Right lobe of liver (tissue), 6 donors: ENCODE data around the gene RNF152. TPM values are rescaled to one million over a fixed set of nuclear protein-coding genes. Genes with fewer than 3 reads are reported as not detected.

ENCODE experiments used
- ATAC-seq, 4 donors: fragments of 200-7000 bp; cut with Tn5 transposase; one replicate each; pipeline ENCODE4 v1.9.1; 2020; ENCODE audit warnings: mild to moderate bottlenecking in 4 of 4, moderate library complexity in 4 of 4
- DNase-seq, 3 donors: peaks; one replicate each; pipeline ENCODE4 v3.0.0-alpha.2; 2020
- H3K27ac ChIP-seq, 3 donors: fragments of 200-600 bp; one replicate each; pipeline ENCODE4 v1.8.0; 2022
- H3K27me3 ChIP-seq, 2 donors: fragments of 200-600 bp; one replicate each; pipeline ENCODE4 v1.8.0; 2022
- H3K36me3 ChIP-seq, 4 donors: fragments of 200-600 bp; sonication (generic) in 1 of 4; one replicate each; pipeline versions ENCODE4 v1.5.1 to v1.8.0; 2017 to 2022; ENCODE audit warnings: control low read depth in 1 of 4
- H3K4me1 ChIP-seq, 4 donors: fragments of 200-600 bp; sonication (generic) in 1 of 4; one replicate each; pipeline versions ENCODE4 v1.5.1 to v1.8.0; 2017 to 2022; ENCODE audit warnings: control low read depth in 1 of 4
- H3K4me3 ChIP-seq, 3 donors: fragments of 200-600 bp; one replicate each; pipeline ENCODE4 v1.8.0; 2022
- H3K9me3 ChIP-seq, 4 donors: fragments of 200-600 bp; sonication (generic) in 1 of 4; one replicate each; pipeline versions ENCODE4 v1.5.1 to v1.8.0; 2017 to 2022; ENCODE audit warnings: control low read depth in 1 of 4
- POLR2A ChIP-seq: fragments of 450-650 bp; IDR thresholded peaks from one replicate; pipeline ENCODE4 v1.6.1; 2017; ENCODE audit warnings: antibody characterized with exemption, mild to moderate bottlenecking
- WGBS: methylation state at CpG from one replicate; pipeline ENCODE4 v1.1.6; 2018; ENCODE audit warnings: low coverage, low lambda C conversion rate; ENCODE audit not compliant: insufficient coverage; ENCODE audit errors: missing lambda C conversion rate; 5-methylcytosine and 5-hydroxymethylcytosine counted together
- intact Hi-C, 2 donors: fragments of 100-400 bp; cut with DNase I; formaldehyde crosslinking; loops; one replicate each; pipeline versions ENCODE4 v1.11.2 to v1.14.1; 2022
- total RNA-seq, 6 experiments: library from RNA; depleted of rRNA in 2 of 6; stranded (reverse); fragments of >200 nt in 2 of 6; fragmentation: NEBNext Ultra II Directional in 3 of 6; extraction: Animal tissue kit (Norgen Biotek cat#: 25700) in 3 of 6; gene quantifications; one replicate each; pipeline versions ENCODE4 v1.1.0 to v1.2.4, GENCODE V29; 2016 to 2023
- TF ChIP-seq, protein P1 (sequence below), 4 donors: fragments of 200-600 bp in 3 of 4; fragments of 450-650 bp in 1 of 4; IDR thresholded peaks; one replicate each; pipeline versions ENCODE4 v1.5.1 to v1.8.0; 2016 to 2022; ENCODE audit warnings: antibody characterized with exemption in 4 of 4, mild to moderate bottlenecking in 2 of 4
- donor health status: DM: no; HTN: yes; CAD: no.
- donor health status: DM: no; HTN: no; CAD: no.
- donor health status: DM: no; HTN: no; CAD: no.
- donor health status: DM: no; HTN: yes; CAD: no.
- donor health status: DM: no; HTN: yes; CAD: no.

Gene RNF152
- total RNA-seq, 6 experiments from 2014 or later = 19.5 to 101 (median 54.1) TPM

GRCh38 chr18:61817086-61817485 is 75.7 kb downstream of the RNF152 start:
- H3K9me3 ChIP-seq = no peaks in the 10 kb centered on the region
- H3K36me3 ChIP-seq = peaks cover 0 to 25% (median 3%) of the 10 kb centered on the region in 4 donors
- ATAC-seq (no peak), DNase-seq (no peak)
- intact Hi-C loops = no loop called here
- TF ChIP-seq, protein P1, sequence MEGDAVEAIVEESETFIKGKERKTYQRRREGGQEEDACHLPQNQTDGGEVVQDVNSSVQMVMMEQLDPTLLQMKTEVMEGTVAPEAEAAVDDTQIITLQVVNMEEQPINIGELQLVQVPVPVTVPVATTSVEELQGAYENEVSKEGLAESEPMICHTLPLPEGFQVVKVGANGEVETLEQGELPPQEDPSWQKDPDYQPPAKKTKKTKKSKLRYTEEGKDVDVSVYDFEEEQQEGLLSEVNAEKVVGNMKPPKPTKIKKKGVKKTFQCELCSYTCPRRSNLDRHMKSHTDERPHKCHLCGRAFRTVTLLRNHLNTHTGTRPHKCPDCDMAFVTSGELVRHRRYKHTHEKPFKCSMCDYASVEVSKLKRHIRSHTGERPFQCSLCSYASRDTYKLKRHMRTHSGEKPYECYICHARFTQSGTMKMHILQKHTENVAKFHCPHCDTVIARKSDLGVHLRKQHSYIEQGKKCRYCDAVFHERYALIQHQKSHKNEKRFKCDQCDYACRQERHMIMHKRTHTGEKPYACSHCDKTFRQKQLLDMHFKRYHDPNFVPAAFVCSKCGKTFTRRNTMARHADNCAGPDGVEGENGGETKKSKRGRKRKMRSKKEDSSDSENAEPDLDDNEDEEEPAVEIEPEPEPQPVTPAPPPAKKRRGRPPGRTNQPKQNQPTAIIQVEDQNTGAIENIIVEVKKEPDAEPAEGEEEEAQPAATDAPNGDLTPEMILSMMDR (IDR thresholded peaks at IDR 0.05) = no peak
- no peak for TF ChIP-seq POLR2A
- peaks cover 0 to 9% (median 4%) of the 10 kb centered on the region in 4 donors for H3K4me1 ChIP-seq
- H3K27ac ChIP-seq = no peak overlapping the region
- H3K4me3 ChIP-seq = no peak overlapping the region
- WGBS = 84% methylated on average over 5 of the region's 5 CpGs
- no peaks in the 10 kb centered on the region for H3K27me3 ChIP-seq

DNA sequence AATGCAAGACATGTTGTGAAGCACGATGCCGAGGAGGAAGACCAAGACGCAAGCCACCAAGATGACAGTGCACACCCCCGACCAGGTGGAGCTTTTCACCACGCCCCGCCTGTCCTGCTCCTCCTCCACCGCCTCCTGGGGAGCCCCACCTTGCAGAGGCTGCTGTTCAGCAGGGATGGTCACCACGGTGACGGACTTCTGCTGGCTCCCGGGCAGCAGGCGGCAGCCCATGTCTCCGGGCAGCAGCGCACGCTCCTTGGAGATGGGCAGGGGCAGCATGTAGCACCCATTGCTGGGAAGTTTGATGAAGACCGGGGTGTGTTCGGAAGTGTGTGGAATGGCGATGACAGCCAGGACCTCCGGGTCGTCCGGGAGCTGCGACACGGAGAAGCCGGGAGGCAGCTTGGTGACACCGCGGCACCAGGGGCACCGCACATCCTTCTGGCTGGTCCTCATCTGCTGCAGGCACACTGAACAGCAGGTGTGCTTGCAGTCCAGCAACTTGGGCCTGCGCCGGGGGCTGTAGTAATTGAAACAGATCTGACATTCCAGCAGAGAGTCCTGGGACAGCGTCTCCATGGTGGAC is 76.8 kb downstream of the RNF152 start:
- ATAC-seq (peak in 1 of 4 donors; percentile 24), DNase-seq (no peak)
- Histone ChIP-seq H3K9me3 (no peaks in the 10 kb centered on the region), H3K4me1 (peaks cover 0 to 9% (median 4%) of the 10 kb centered on the region in 4 donors), H3K4me3 (no peak overlapping the region), H3K27ac (no peak overlapping the region), H3K27me3 (no peaks in the 10 kb centered on the region), H3K36me3 (peaks cover 0 to 25% (median 3%) of the 10 kb centered on the region in 4 donors)
- TF ChIP-seq, protein P1 (IDR thresholded peaks at IDR 0.05) = no peak
- no peak for TF ChIP-seq POLR2A
- 93% methylated on average over 5 of the region's 29 CpGs for WGBS
- intact Hi-C loops = no loop called here

DNA sequence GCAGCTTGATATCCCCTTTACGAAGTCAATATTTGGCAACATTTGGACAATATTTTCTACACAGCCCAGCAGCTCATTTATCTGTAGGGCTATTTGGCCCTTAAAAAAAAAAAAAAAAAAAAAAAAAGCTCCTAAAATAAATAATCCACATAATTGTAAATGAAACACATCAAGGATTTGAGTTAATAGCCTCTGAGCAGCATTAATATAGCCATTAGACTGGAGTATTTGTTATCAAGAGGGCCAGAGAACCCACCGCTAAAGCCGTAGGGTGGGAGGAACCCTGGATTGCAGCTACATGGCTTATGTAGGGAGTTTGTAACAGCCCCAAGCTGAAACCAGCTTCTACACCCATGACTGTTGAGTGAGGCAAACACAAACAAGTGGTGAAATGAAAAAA is 84.5 kb downstream of the RNF152 start:
- no peak for DNase-seq

GRCh38 chr18:61803393-61803792 is 89.4 kb downstream of the RNF152 start:
- H3K9me3 ChIP-seq = no peaks in the 10 kb centered on the region
- ATAC-seq = no peak
- no peak overlapping the region for H3K27ac ChIP-seq
- 67% methylated on average over 2 of the region's 2 CpGs for WGBS
- H3K4me3 ChIP-seq = no peak overlapping the region
- H3K4me1 ChIP-seq = no peaks in the 10 kb centered on the region
- H3K36me3 ChIP-seq = no peaks in the 10 kb centered on the region
- DNase-seq = no peak
- no peaks in the 10 kb centered on the region for H3K27me3 ChIP-seq
- TF ChIP-seq, protein P1 (IDR thresholded peaks at IDR 0.05) = no peak
- no peak for TF ChIP-seq POLR2A
- intact Hi-C loops = no loop called here

More for the DNA sequence above, 84.5 kb downstream of the RNF152 start:
- H3K4me1 ChIP-seq = peaks cover 0 to 5% (median 0%) of the 10 kb centered on the region in 4 donors
- no peak overlapping the region for H3K4me3 ChIP-seq
- no peaks in the 10 kb centered on the region for H3K9me3 ChIP-seq
- WGBS = 84% methylated on average over 3 of the region's 3 CpGs
- TF ChIP-seq, protein P1 (IDR thresholded peaks at IDR 0.05) = no peak
- ATAC-seq = no peak
- intact Hi-C loops = no loop called here
- H3K27me3 ChIP-seq = no peaks in the 10 kb centered on the region
- H3K36me3 ChIP-seq = no peaks in the 10 kb centered on the region
- H3K27ac ChIP-seq = no peak overlapping the region
